ENCODE measurements around the gene ZMYND15.

DNA sequence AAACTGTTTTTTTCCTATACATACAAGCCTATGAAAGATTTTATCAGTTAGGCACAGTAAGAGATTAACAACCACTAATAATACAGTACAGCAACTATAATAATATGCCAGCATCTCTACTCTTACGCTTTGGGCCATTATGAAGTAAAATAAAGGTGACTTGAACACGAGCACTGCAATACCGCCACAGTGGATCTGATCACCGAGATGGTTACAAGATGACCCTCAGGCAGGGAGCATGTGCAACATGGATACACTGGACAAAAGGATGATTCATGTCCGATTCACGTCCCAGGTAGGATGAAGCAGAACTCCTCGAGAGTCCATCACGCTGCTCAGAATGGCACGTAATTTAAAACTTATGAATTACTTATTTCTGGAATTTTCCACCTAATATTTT lies 46.2 kb upstream of the ZMYND15 start:
- TF ChIP-seq, protein P1, sequence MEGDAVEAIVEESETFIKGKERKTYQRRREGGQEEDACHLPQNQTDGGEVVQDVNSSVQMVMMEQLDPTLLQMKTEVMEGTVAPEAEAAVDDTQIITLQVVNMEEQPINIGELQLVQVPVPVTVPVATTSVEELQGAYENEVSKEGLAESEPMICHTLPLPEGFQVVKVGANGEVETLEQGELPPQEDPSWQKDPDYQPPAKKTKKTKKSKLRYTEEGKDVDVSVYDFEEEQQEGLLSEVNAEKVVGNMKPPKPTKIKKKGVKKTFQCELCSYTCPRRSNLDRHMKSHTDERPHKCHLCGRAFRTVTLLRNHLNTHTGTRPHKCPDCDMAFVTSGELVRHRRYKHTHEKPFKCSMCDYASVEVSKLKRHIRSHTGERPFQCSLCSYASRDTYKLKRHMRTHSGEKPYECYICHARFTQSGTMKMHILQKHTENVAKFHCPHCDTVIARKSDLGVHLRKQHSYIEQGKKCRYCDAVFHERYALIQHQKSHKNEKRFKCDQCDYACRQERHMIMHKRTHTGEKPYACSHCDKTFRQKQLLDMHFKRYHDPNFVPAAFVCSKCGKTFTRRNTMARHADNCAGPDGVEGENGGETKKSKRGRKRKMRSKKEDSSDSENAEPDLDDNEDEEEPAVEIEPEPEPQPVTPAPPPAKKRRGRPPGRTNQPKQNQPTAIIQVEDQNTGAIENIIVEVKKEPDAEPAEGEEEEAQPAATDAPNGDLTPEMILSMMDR (IDR thresholded peaks at IDR 0.05; ENCODE audit: low read depth, low read length) = no peak
- no peak for TF ChIP-seq EZH2phosphoT487 (IDR thresholded peaks at IDR 0.05; ENCODE audit: low read depth)
